Tibial nerve (tissue), 4 donors: Measurements from ENCODE around the gene MAPK1. TPM values are rescaled to one million over a fixed set of nuclear protein-coding genes. Genes with fewer than 3 reads are reported as not detected.

Source experiments
- DNase-seq, 2 donors: peaks; one replicate each; pipeline ENCODE4 v3.0.0-alpha.2; 2019; ENCODE audit warnings: low spot score in 2 of 2
- H3K27ac ChIP-seq, 4 donors: fragments of 200-600 bp; sonication (generic) in 3 of 4; one replicate each; pipeline ENCODE4 v1.5.1; 2017 to 2019; ENCODE audit warnings: mild to moderate bottlenecking in 1 of 4
- H3K27me3 ChIP-seq, 2 donors: fragments of 200-600 bp; sonication (generic) in 1 of 2; one replicate each; pipeline versions ENCODE4 v1.5.1 to v1.6.0; 2017 to 2019
- H3K36me3 ChIP-seq, 3 donors: fragments of 200-600 bp; sonication (generic); one replicate each; pipeline ENCODE4 v1.5.1; 2018 to 2019
- H3K4me1 ChIP-seq, 4 donors: fragments of 200-600 bp; sonication (generic) in 3 of 4; one replicate each; pipeline ENCODE4 v1.5.1; 2017 to 2019
- H3K4me3 ChIP-seq, 4 donors: fragments of 200-600 bp; sonication (generic) in 3 of 4; one replicate each; pipeline ENCODE4 v1.5.1; 2017 to 2019; ENCODE audit warnings: mild to moderate bottlenecking in 1 of 4, moderate library complexity in 1 of 4
- H3K9me3 ChIP-seq, 4 donors: fragments of 200-600 bp; sonication (generic) in 3 of 4; one replicate each; pipeline ENCODE4 v1.5.1; 2017 to 2019
- EP300 ChIP-seq, 2 donors: sonication (generic); formaldehyde crosslinking; IDR thresholded peaks; one replicate each; pipeline ENCODE4 v1.6.1; 2017; ENCODE audit warnings: antibody characterized with exemption in 2 of 2, mild to moderate bottlenecking in 1 of 2
- POLR2A ChIP-seq, 2 donors: fragments of 450-650 bp; IDR thresholded peaks; one replicate each; pipeline ENCODE4 v1.6.1; 2017; ENCODE audit warnings: antibody characterized with exemption in 2 of 2, mild to moderate bottlenecking in 2 of 2, moderate library complexity in 2 of 2
- WGBS, 2 donors: methylation state at CpG; one replicate each; pipeline ENCODE4 v1.1.5; 2018; 5-methylcytosine and 5-hydroxymethylcytosine counted together
- total RNA-seq, 4 donors: library from RNA; depleted of rRNA; stranded (reverse); fragments of >200 nt; gene quantifications; one replicate each; pipeline ENCODE4 v1.1.0, GENCODE V29; 2016
- TF ChIP-seq, protein P1 (sequence below), 5 experiments: fragments of 200-600 bp in 3 of 5; fragments of 450-650 bp in 2 of 5; sonication (generic) in 3 of 5; IDR thresholded peaks; one replicate each; pipeline ENCODE4 v1.5.1; 2016 to 2019; ENCODE audit warnings: antibody characterized with exemption in 5 of 5, mild to moderate bottlenecking in 3 of 5, moderate library complexity in 2 of 5

The MAPK1 gene
- total RNA-seq, 4 donors from 2014 or later, result 58.1 to 95.3 (median 73.1) TPM

DNA sequence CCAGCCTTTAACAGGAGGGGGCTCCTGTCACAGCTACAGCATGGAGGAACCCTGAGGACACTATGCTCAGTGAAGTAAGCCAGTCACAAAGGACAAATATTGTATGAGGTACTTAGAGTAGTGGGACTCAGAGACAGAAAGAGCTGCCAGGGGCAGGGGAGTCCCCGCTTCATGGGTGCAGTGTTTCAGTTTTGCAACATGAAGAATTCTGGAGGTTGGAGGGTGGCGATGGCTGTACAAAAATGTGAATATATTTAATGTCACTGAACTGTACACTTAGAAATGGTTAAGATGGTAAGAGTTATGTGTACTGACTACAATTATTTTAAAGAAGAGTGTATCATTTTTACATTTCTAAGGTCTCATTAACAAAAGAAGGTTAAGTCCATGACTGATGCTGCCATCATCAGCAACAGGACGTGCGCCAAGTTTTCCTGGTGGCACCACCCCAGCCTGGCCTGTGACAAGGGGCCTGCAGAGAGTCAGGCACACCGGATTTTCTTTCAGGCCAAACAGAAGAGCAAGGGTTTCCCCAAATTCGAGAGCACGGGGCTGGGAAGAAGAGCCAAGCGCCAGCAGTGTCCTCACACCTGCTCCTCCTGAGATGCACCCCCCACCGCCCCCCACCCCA, 153.9 kb downstream of the MAPK1 start:
- TF ChIP-seq, protein P1, sequence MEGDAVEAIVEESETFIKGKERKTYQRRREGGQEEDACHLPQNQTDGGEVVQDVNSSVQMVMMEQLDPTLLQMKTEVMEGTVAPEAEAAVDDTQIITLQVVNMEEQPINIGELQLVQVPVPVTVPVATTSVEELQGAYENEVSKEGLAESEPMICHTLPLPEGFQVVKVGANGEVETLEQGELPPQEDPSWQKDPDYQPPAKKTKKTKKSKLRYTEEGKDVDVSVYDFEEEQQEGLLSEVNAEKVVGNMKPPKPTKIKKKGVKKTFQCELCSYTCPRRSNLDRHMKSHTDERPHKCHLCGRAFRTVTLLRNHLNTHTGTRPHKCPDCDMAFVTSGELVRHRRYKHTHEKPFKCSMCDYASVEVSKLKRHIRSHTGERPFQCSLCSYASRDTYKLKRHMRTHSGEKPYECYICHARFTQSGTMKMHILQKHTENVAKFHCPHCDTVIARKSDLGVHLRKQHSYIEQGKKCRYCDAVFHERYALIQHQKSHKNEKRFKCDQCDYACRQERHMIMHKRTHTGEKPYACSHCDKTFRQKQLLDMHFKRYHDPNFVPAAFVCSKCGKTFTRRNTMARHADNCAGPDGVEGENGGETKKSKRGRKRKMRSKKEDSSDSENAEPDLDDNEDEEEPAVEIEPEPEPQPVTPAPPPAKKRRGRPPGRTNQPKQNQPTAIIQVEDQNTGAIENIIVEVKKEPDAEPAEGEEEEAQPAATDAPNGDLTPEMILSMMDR (IDR thresholded peaks at IDR 0.05), result peak in 2 of 5 experiments; percentile 12 to 13
- TF ChIP-seq EP300 (IDR thresholded peaks at IDR 0.05) (no peak), POLR2A (IDR thresholded peaks at IDR 0.05) (no peak)
- no peaks in the 10 kb centered on the region for H3K27me3 ChIP-seq
- no peaks in the 10 kb centered on the region for H3K9me3 ChIP-seq
- DNase-seq, result no peak
- H3K4me3 ChIP-seq, result peak overlapping the region in 1 of 4 donors; percentile 10
- peaks cover 0 to 22% (median 1%) of the 10 kb centered on the region in 4 donors for H3K4me1 ChIP-seq
- WGBS, 2 donors, result 51 to 53% methylated on average over 9 of the region's 9 CpGs
- peaks cover 0 to 15% (median 0%) of the 10 kb centered on the region in 3 donors for H3K36me3 ChIP-seq
- H3K27ac ChIP-seq, result peak overlapping the region; percentile 9 to 80 (median 47)

GRCh38 chr22:21712751-21713427, 154.6 kb downstream of the MAPK1 start:
- TF ChIP-seq, protein P1 (IDR thresholded peaks at IDR 0.05), result peak; percentile 65 to 90 (median 83)
- peak in 1 of 2 donors; percentile 50 for TF ChIP-seq EP300 (IDR thresholded peaks at IDR 0.05)
- peak in 1 of 2 donors; percentile 13 for TF ChIP-seq POLR2A (IDR thresholded peaks at IDR 0.05)
- Histone ChIP-seq H3K4me3 (peak overlapping the region in 1 of 4 donors; percentile 10), H3K9me3 (no peaks in the 10 kb centered on the region), H3K27ac (peak overlapping the region in 3 of 4 donors; percentile 9 to 80 (median 73)), H3K4me1 (peaks cover 0 to 22% (median 1%) of the 10 kb centered on the region in 4 donors), H3K27me3 (no peaks in the 10 kb centered on the region), H3K36me3 (peaks cover 0 to 15% (median 0%) of the 10 kb centered on the region in 3 donors)
- peak in 1 of 2 donors; percentile 76 for DNase-seq
- 8 to 13% methylated on average over 14 of the region's 14 CpGs for WGBS, 2 donors

GRCh38 chr22:21711851-21712250, 155.6 kb downstream of the MAPK1 start:
- TF ChIP-seq EP300 (IDR thresholded peaks at IDR 0.05) (no peak), POLR2A (IDR thresholded peaks at IDR 0.05) (no peak)
- TF ChIP-seq, protein P1 (IDR thresholded peaks at IDR 0.05), result no peak
- Histone ChIP-seq H3K27ac (no peak overlapping the region), H3K27me3 (no peaks in the 10 kb centered on the region), H3K4me1 (peaks cover 0 to 22% (median 1%) of the 10 kb centered on the region in 4 donors), H3K36me3 (peaks cover 0 to 15% (median 0%) of the 10 kb centered on the region in 3 donors), H3K9me3 (no peaks in the 10 kb centered on the region), H3K4me3 (no peak overlapping the region)
- WGBS, 2 donors, result 85 to 88% methylated on average over 4 of the region's 4 CpGs
- no peak for DNase-seq

DNA sequence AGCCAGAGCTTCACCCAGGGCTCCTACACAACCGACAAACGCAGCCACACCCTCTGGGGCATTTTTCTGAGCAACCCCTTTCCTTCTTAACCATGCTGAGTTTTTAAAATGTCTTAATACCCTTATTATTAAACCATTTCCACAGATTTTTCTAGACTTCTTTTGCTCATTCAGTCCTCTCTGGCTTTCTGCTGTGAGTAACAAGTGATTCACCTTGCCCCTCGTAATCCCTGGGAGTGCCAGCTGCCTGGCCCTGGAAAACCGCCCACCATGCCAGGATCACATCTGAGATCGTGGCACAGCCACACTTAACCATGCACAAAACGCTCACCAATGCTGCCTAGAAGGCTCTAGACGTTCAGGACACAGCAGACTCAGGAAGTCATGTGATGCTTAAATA, 157.3 kb downstream of the MAPK1 start:
- no peak for DNase-seq
- Histone ChIP-seq H3K4me1 (peaks cover 0 to 22% (median 1%) of the 10 kb centered on the region in 4 donors), H3K9me3 (no peaks in the 10 kb centered on the region), H3K36me3 (peaks cover 0 to 15% (median 0%) of the 10 kb centered on the region in 3 donors), H3K27ac (no peak overlapping the region), H3K4me3 (no peak overlapping the region), H3K27me3 (no peaks in the 10 kb centered on the region)
- TF ChIP-seq, protein P1 (IDR thresholded peaks at IDR 0.05), result no peak
- no peak for TF ChIP-seq POLR2A (IDR thresholded peaks at IDR 0.05)
- TF ChIP-seq EP300 (IDR thresholded peaks at IDR 0.05), result no peak
- 80 to 88% methylated on average over 7 of the region's 7 CpGs for WGBS, 2 donors

DNA sequence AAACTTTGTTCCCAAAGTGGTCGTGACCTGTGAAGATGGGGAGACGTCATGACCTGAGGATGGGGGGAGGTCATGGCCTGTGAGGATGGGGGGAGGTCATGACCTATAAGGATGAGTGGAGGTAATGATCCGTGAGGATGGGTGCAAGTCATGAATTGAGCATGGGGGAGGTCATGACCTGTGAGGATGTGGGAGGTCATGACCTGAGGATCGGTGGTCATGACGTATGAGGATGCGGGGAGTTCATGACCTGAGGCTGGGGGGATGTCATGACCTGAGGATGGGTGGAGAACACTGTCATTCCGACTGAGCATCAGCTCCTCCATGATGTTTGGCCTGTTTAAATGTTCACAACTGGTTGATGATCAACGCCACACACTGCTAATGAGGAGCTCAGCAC, 157.8 kb downstream of the MAPK1 start:
- no peak for DNase-seq
- Histone ChIP-seq H3K9me3 (no peaks in the 10 kb centered on the region), H3K4me3 (no peak overlapping the region), H3K27me3 (no peaks in the 10 kb centered on the region), H3K36me3 (peaks cover 0 to 15% (median 0%) of the 10 kb centered on the region in 3 donors), H3K27ac (no peak overlapping the region), H3K4me1 (peaks cover 0 to 21% (median 1%) of the 10 kb centered on the region in 4 donors)
- TF ChIP-seq, protein P1 (IDR thresholded peaks at IDR 0.05), result no peak
- TF ChIP-seq POLR2A (IDR thresholded peaks at IDR 0.05) (no peak), EP300 (IDR thresholded peaks at IDR 0.05) (no peak)
- 60 to 65% methylated on average over 8 of the region's 8 CpGs for WGBS, 2 donors
